ENCODE results near the gene TIMM22.

The TIMM22 gene

DNA sequence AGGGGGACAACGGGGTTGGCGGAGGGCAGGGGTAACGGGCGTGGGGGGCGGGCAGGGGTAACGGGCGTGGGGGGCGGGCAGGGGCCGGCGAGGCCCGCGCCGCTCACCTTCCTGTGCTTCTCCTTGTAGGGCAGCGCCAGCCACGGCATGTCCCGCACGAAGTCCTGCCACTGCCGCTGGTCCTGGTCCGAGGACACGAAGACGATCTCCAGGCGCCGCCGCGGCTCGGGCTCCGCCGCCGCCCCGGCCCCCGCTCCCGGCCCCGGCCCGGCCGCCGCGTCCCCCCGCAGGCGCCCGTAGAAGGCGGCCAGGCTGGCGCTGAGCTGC is 17.8 kb upstream of the TIMM22 start:
- H3K27ac ChIP-seq (replicated peaks): no peak overlapping the region
- TF ChIP-seq, protein P1, sequence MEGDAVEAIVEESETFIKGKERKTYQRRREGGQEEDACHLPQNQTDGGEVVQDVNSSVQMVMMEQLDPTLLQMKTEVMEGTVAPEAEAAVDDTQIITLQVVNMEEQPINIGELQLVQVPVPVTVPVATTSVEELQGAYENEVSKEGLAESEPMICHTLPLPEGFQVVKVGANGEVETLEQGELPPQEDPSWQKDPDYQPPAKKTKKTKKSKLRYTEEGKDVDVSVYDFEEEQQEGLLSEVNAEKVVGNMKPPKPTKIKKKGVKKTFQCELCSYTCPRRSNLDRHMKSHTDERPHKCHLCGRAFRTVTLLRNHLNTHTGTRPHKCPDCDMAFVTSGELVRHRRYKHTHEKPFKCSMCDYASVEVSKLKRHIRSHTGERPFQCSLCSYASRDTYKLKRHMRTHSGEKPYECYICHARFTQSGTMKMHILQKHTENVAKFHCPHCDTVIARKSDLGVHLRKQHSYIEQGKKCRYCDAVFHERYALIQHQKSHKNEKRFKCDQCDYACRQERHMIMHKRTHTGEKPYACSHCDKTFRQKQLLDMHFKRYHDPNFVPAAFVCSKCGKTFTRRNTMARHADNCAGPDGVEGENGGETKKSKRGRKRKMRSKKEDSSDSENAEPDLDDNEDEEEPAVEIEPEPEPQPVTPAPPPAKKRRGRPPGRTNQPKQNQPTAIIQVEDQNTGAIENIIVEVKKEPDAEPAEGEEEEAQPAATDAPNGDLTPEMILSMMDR (IDR thresholded peaks at IDR 0.05; ENCODE audit: insufficient read depth, low read length): no peak
- no peak for TF ChIP-seq SPI1 (IDR thresholded peaks at IDR 0.05; ENCODE audit: borderline replicate concordance, low read depth)
- no peak for TF ChIP-seq GABPA (IDR thresholded peaks at IDR 0.05; ENCODE audit: low read depth)
- TF ChIP-seq, protein P2, sequence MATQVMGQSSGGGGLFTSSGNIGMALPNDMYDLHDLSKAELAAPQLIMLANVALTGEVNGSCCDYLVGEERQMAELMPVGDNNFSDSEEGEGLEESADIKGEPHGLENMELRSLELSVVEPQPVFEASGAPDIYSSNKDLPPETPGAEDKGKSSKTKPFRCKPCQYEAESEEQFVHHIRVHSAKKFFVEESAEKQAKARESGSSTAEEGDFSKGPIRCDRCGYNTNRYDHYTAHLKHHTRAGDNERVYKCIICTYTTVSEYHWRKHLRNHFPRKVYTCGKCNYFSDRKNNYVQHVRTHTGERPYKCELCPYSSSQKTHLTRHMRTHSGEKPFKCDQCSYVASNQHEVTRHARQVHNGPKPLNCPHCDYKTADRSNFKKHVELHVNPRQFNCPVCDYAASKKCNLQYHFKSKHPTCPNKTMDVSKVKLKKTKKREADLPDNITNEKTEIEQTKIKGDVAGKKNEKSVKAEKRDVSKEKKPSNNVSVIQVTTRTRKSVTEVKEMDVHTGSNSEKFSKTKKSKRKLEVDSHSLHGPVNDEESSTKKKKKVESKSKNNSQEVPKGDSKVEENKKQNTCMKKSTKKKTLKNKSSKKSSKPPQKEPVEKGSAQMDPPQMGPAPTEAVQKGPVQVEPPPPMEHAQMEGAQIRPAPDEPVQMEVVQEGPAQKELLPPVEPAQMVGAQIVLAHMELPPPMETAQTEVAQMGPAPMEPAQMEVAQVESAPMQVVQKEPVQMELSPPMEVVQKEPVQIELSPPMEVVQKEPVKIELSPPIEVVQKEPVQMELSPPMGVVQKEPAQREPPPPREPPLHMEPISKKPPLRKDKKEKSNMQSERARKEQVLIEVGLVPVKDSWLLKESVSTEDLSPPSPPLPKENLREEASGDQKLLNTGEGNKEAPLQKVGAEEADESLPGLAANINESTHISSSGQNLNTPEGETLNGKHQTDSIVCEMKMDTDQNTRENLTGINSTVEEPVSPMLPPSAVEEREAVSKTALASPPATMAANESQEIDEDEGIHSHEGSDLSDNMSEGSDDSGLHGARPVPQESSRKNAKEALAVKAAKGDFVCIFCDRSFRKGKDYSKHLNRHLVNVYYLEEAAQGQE (IDR thresholded peaks at IDR 0.05; ENCODE audit: insufficient replicate concordance, low read depth): no peak
- TF ChIP-seq POLR2AphosphoS5 (IDR thresholded peaks at IDR 0.05; ENCODE audit: low read depth): no peak
- peak overlapping the region; percentile 32 for H3K4me3 ChIP-seq (replicated peaks; ENCODE audit: insufficient read depth, low read length)
- no peak for DNase-seq (ENCODE audit: low read depth in 1 of 2, low spot score in 1 of 2)
- H3K27me3 ChIP-seq (ENCODE audit: insufficient read depth, poor library complexity, severe bottlenecking): peaks cover 8% of the 10 kb centered on the region

DNA sequence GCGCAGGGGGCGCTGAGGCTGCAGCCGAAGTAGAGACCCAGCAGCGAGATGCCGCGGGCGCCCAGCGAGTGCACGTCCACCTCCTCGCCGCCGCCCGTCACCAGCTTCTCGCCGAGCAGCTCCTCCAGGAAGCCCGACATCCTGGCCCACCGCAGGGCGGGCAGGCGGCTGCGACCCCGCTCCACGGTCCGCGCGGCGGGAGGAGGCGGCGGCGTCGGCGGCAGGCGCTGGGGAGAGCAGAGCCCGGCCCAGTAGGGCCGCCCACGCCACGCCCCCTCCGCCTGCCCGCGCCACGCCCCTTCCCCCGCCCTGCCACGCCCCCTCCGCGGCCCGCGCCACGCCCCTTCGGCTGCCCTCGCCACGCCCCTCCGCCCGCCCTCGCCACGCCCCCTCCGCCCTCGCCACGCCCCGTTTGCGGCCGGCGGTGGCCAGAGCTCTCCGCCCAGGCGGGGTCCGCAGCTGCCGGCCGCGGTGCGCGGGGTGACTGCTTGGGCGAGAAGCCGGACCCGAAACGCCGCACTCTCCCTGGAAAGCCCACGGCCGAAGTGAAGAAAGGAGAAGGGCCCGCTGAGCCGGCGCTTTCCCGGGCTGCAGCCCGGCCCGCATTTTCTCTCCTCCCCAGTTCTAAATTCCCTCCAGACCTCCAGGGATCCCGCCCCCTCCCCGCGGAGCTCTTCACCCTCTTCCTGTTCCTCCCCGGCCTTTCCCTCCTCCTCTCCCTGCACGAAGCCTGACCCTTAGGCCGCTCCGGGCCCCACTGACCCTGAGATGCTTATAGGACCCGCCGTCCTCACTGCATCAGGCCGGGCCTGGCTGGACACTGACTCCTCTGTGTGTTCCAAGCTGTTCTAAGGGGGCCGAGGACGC is 17.2 kb upstream of the TIMM22 start, which contains the start of gene NXN:
Gene NXN, minus strand, starts transcription at position 238 of the 867 bp plus-strand sequence.
- peak within 1 kb of the TSS; percentile 44 for H3K4me3 ChIP-seq (replicated peaks; ENCODE audit: insufficient read depth, low read length)
- H3K27ac ChIP-seq (replicated peaks): no peak within 1 kb of the TSS
- TF ChIP-seq, protein P1 (IDR thresholded peaks at IDR 0.05; ENCODE audit: insufficient read depth, low read length): no peak
- no peak for TF ChIP-seq SPI1 (IDR thresholded peaks at IDR 0.05; ENCODE audit: borderline replicate concordance, low read depth)
- peak in 1 of 2 experiments; percentile 31 for DNase-seq (ENCODE audit: low read depth in 1 of 2, low spot score in 1 of 2)
- peaks cover 8% of the 10 kb centered on the region for H3K27me3 ChIP-seq (ENCODE audit: insufficient read depth, poor library complexity, severe bottlenecking)

DNA sequence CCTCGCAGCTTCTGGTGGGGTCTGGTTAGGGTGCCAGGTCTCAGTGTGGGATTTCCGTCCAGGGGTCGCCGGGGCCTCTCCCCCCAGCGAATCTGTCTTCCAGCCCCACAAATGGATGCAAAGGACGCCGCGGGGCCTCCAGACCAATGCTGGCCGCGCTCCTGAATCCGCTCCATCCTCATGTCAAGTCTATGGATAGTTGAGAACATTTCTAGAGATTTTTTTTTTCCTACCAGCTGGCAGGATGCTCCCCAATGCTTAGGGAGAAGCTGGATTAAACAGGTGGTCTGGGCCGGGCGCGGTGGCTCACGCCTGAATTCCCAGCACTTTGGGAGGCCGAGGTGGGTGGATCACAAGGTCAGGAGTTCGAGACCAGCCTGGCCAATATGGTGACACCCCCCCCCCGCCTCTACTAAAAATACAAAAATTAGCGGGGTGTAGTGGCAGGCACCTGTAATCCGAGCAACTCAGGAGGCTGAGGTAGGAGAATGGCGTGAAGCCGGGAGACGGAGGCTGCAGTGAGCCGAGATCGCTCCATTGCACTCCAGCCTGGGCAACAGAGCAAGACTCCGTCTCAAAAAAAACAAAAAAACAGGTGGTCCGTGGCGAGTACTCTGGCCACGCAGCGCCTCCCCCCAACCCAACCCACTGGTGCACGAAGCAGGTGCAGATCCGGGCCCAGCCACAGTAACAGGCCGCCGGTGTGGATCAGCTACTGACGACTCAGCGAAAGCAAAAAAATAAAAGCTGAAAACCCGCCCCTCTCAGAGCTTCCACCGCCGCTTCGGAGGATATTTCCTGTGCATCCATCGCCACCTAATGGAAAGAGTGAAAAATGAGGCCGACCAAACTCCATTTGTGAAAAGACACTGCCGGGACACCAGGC is 16.3 kb upstream of the TIMM22 start:
- TF ChIP-seq, protein P1 (IDR thresholded peaks at IDR 0.05; ENCODE audit: insufficient read depth, low read length): peak; percentile 10
- TF ChIP-seq POLR2AphosphoS5 (IDR thresholded peaks at IDR 0.05; ENCODE audit: low read depth): no peak
- no peak overlapping the region for H3K27ac ChIP-seq (replicated peaks)

DNA sequence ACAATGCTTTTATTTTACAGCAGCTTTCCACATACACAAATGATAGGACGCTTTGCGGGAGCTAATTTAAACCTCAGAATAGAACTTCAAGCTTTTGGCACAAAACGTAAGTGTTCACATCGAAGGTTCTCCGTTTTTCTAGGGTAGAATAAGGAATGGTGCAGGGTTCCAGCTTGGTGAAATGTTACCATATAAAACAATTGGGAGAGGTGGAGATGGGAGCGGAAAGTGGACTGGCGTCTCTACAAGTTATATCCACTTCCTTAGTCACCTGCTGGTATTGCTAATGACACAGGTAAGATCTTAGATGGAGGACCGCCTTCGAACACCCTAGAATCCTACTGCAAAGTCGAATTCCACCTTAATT is 15.7 kb upstream of the TIMM22 start:
- TF ChIP-seq, protein P1 (IDR thresholded peaks at IDR 0.05; ENCODE audit: insufficient read depth, low read length): no peak
- TF ChIP-seq, protein P2 (IDR thresholded peaks at IDR 0.05; ENCODE audit: insufficient replicate concordance, low read depth): no peak
- TF ChIP-seq GABPA (IDR thresholded peaks at IDR 0.05; ENCODE audit: low read depth): no peak
- TF ChIP-seq SPI1 (IDR thresholded peaks at IDR 0.05; ENCODE audit: borderline replicate concordance, low read depth): no peak
- no peak for TF ChIP-seq POLR2AphosphoS5 (IDR thresholded peaks at IDR 0.05; ENCODE audit: low read depth)
- Histone ChIP-seq H3K27ac (replicated peaks) (no peak overlapping the region), H3K4me3 (replicated peaks; ENCODE audit: insufficient read depth, low read length) (no peak overlapping the region)

More for the DNA sequence above, 16.3 kb upstream of the TIMM22 start:
- peak in 1 of 2 experiments; percentile 58 for DNase-seq (ENCODE audit: low read depth in 1 of 2, low spot score in 1 of 2)
- Histone ChIP-seq H3K4me3 (replicated peaks; ENCODE audit: insufficient read depth, low read length) (peak overlapping the region; percentile 32), H3K27me3 (ENCODE audit: insufficient read depth, poor library complexity, severe bottlenecking) (peaks cover 8% of the 10 kb centered on the region)

More for the DNA sequence above, 15.7 kb upstream of the TIMM22 start:
- DNase-seq (ENCODE audit: low read depth in 1 of 2, low spot score in 1 of 2): no peak
- H3K27me3 ChIP-seq (ENCODE audit: insufficient read depth, poor library complexity, severe bottlenecking): peaks cover 8% of the 10 kb centered on the region

Data from HL-60 (cell line).